ENCODE data around the gene DDR2.

GRCh38 chr1:162716552-162716951 lies 84.3 kb downstream of the DDR2 start:
- TF ChIP-seq CTCF (conservative IDR thresholded peaks at IDR 0.05; ENCODE audit: low read length) (no peak), EZH2phosphoT487 (IDR thresholded peaks at IDR 0.05; ENCODE audit: borderline replicate concordance, low read depth, low read length) (no peak)

Measured in OCI-LY7 (cell line).